ENCODE results near the gene ADAMTS8. TPM values are rescaled to one million over a fixed set of nuclear protein-coding genes. Genes with fewer than 3 reads are reported as not detected.

The ADAMTS8 gene
- total RNA-seq, 2 donors from 2014 or later, result 0.42 to 12.2 TPM

DNA sequence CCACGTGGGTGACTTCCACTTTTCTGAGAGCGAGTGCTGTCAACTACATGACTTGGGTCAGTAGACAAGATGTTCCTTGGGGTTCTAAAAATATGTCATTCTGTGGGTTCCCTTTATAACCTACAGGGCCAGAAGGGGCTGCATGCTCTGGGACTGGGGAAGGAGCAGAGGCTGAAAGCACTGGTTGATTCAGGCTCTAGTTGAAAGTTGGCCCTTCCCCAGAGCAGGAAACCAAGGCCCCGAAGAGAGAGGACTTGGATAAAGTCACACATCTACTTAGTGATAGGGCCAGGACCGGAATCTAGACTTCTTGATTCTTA is 30.0 kb upstream of the ADAMTS8 start:
- Histone ChIP-seq H3K27me3 (no peaks in the 10 kb centered on the region), H3K9ac (ENCODE audit: low read depth in 2 of 2, low read length in 2 of 2) (no peak overlapping the region), H3K4me1 (no peaks in the 10 kb centered on the region), H3K9me3 (no peaks in the 10 kb centered on the region), H3K4me3 (no peak overlapping the region), H3K27ac (no peak overlapping the region), H3K36me3 (no peaks in the 10 kb centered on the region)
- intact Hi-C loops (cut with DNase I), result loop anchor here (10.0 kb wide), 1 partner anchor 166 kb away; no protein-coding TSS in a partner anchor
- no peak for DNase-seq
- TF ChIP-seq, protein P1, sequence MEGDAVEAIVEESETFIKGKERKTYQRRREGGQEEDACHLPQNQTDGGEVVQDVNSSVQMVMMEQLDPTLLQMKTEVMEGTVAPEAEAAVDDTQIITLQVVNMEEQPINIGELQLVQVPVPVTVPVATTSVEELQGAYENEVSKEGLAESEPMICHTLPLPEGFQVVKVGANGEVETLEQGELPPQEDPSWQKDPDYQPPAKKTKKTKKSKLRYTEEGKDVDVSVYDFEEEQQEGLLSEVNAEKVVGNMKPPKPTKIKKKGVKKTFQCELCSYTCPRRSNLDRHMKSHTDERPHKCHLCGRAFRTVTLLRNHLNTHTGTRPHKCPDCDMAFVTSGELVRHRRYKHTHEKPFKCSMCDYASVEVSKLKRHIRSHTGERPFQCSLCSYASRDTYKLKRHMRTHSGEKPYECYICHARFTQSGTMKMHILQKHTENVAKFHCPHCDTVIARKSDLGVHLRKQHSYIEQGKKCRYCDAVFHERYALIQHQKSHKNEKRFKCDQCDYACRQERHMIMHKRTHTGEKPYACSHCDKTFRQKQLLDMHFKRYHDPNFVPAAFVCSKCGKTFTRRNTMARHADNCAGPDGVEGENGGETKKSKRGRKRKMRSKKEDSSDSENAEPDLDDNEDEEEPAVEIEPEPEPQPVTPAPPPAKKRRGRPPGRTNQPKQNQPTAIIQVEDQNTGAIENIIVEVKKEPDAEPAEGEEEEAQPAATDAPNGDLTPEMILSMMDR (IDR thresholded peaks at IDR 0.05), result no peak

DNA sequence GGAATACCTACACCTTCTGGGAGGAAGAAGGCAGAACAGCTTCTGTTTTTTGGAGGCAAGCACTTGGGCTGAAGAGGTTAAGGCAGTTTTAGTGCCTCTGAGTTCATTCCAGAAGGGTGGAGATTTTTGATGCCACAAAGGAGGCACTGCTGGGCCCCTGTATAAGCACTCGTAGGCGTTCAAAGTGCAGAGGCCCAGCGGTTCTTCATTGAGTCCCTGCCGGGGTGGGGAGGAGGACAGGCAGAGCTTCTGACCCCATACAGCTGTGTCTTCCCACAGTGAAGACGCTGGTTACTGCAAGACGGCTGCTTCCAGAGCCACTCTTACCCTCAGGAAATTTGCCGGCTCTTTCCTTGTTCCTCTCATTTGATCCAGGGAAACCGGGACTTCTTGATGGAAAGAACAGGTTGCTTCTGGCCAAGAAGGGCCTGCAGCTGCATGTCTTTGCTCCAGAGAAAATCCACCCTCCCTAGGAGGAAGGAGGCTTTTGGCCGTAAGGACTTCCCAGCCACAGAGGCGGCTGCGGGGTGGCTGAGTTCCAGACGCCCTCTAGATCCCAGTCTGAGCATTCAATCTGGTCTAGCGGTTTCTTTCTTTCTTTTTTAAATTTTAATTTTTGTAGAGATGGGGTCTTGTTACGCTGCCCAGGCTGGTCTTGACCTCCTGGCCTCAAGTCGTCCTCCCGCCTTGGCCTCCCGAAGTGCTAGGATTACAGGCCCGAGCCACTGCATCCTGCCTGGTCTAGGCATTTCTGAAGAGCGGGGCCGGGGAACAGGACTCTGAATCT is 29.4 kb upstream of the ADAMTS8 start:
- Histone ChIP-seq H3K36me3 (no peaks in the 10 kb centered on the region), H3K27me3 (no peaks in the 10 kb centered on the region), H3K9me3 (no peaks in the 10 kb centered on the region), H3K4me1 (no peaks in the 10 kb centered on the region), H3K27ac (no peak overlapping the region), H3K9ac (ENCODE audit: low read depth in 2 of 2, low read length in 2 of 2) (no peak overlapping the region), H3K4me3 (no peak overlapping the region)
- TF ChIP-seq, protein P1 (IDR thresholded peaks at IDR 0.05), result no peak
- intact Hi-C loops (cut with DNase I), result loop anchor here (10.0 kb wide), 1 partner anchor 167 kb away; no protein-coding TSS in a partner anchor
- no peak for DNase-seq

DNA sequence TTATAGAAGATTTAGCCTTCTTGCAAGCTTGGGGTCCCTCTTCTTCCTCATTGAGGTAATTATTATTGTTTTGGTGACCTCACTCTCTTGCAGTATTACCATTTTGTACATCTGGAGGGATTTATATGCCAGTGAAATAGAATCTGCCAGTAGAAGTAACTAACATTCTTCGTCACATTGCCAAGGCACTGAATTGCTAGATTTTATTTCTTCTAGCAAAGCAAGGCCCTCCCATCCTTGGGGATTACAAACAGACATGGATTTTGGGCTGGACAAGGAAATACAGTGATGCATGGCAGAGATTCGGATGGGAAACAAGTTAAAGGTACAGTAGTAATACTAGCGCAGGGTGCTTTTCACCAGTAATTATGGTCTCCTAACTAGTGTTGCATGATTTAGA is 27.9 kb upstream of the ADAMTS8 start:
- intact Hi-C loops (cut with DNase I), result loop anchor here (10.0 kb wide), 1 partner anchor 169 kb away; no protein-coding TSS in a partner anchor
- H3K4me1 ChIP-seq, result no peaks in the 10 kb centered on the region

DNA sequence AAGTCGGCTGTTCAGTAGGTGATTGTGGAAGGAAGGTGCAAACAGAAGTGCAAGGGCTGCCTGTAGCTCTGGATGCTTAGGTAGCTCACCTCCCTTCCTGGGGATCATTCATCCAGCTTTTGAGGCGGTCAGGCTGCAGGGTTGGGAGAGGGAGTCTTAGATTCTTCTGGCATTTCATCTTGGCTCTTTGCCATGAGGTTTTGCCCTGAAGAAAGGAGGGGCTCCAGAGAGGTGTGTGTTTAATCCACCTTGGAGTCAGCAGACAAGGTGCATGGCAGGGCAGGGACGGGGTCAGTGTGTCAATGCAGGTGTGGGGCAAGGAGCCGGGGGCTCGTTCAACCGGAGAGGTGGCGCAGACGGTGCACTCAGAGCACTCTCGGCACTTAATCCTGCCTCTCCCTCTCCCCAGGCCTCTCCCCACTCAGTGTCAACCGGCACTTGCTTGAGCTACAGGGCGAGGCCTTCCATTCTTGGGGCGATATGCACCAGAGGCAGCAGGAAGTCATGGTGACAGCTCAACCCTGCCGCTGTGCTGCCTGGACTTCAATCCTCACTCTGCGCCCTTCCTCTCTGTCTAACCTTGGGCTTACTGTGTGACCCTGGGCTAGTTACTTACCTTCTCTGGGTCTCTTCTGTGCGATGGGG is 27.2 kb upstream of the ADAMTS8 start:
- Histone ChIP-seq H3K4me3 (no peak overlapping the region), H3K9ac (ENCODE audit: low read depth in 2 of 2, low read length in 2 of 2) (no peak overlapping the region), H3K9me3 (no peaks in the 10 kb centered on the region), H3K27ac (no peak overlapping the region), H3K4me1 (no peaks in the 10 kb centered on the region), H3K36me3 (no peaks in the 10 kb centered on the region), H3K27me3 (no peaks in the 10 kb centered on the region)
- intact Hi-C loops (cut with DNase I), result loop anchor here (10.0 kb wide), 1 partner anchor 169 kb away; no protein-coding TSS in a partner anchor
- TF ChIP-seq, protein P1 (IDR thresholded peaks at IDR 0.05), result no peak
- peak; percentile 32 for DNase-seq

More for the DNA sequence above, 27.9 kb upstream of the ADAMTS8 start:
- no peak for DNase-seq
- H3K4me3 ChIP-seq, result no peak overlapping the region
- no peaks in the 10 kb centered on the region for H3K9me3 ChIP-seq
- no peak overlapping the region for H3K9ac ChIP-seq (ENCODE audit: low read depth in 2 of 2, low read length in 2 of 2)
- no peaks in the 10 kb centered on the region for H3K27me3 ChIP-seq
- TF ChIP-seq, protein P1 (IDR thresholded peaks at IDR 0.05), result no peak
- no peaks in the 10 kb centered on the region for H3K36me3 ChIP-seq
- no peak overlapping the region for H3K27ac ChIP-seq

DNA sequence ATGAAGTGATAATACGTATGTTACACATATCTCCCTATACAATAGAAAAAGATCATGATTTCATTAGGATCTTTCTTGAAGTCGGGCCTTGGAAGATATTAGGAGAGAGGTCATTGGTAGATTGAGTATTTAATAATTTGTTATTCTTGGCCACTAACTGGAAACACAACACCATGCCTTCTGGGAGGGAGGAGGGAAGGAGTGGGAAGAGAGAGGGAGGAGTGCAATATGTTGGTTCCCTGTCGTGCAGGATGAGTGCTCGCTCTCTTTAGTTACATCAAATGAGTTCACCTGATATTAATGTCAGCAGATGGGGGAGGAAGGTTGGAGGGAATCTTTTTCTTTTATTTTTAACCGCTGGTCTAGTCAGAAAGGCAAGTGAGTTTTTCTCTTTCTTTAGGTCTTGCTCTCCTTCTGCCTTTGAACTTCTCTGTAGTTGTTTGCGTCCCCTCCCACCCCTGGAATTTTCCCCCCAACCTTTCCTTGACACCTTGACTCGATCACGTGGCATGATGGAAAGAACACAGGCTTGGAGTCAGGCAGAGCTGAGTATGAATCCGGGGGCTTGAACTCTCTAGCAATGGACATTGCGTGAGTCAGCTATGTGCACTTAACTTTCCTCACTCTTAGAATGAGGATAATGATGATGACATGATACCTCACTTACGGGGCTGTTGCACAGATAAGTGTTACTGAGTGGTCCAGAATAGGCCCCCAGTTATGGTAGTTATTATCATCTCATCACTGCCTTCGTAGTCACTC is 26.3 kb upstream of the ADAMTS8 start:
- Histone ChIP-seq H3K4me1 (peaks cover 7% of the 10 kb centered on the region), H3K9me3 (no peaks in the 10 kb centered on the region), H3K36me3 (no peaks in the 10 kb centered on the region), H3K27ac (no peak overlapping the region), H3K4me3 (no peak overlapping the region), H3K9ac (ENCODE audit: low read depth in 2 of 2, low read length in 2 of 2) (no peak overlapping the region), H3K27me3 (no peaks in the 10 kb centered on the region)
- TF ChIP-seq, protein P1 (IDR thresholded peaks at IDR 0.05), result no peak
- intact Hi-C loops (cut with DNase I), result loop anchor here (10.0 kb wide), 1 partner anchor 170 kb away; no protein-coding TSS in a partner anchor
- DNase-seq, result no peak

Data from colonic mucosa (tissue), 4 donors.